WI38 (cell line): Measurements from ENCODE around the gene CYTL1.

ENCODE experiments used
- H3K4me3 ChIP-seq: 2 replicates; pipeline ENCODE4 v1.5.1; 2011; ENCODE audit warnings: low read depth, mild to moderate bottlenecking, control low read depth, low read length
- CTCF ChIP-seq: IDR thresholded peaks from 2 replicates; pipeline ENCODE4 v1.5.1; 2012; ENCODE audit warnings: low read depth, mild to moderate bottlenecking, control low read depth, low read length

CYTL1 gene

GRCh38 chr4:4969298-4969697, 50.0 kb downstream of the CYTL1 start:
- H3K4me3 ChIP-seq = no peak overlapping the region
- no peak for TF ChIP-seq CTCF

GRCh38 chr4:4968161-4968725, 51.0 kb downstream of the CYTL1 start:
- H3K4me3 ChIP-seq = no peak overlapping the region
- no peak for TF ChIP-seq CTCF
